Upper lobe of left lung (tissue), 4 donors: ENCODE data around the gene IVL.

Experiments
- CTCF ChIP-seq, 6 experiments: fragments of 450-650 bp in 4 of 6; fragments of 200-600 bp in 2 of 6; sonication (generic) in 2 of 6; IDR thresholded peaks; one replicate each; pipeline ENCODE4 v1.5.1; 2016 to 2019; ENCODE audit warnings: antibody characterized with exemption in 6 of 6
- EP300 ChIP-seq, 4 donors: sonication (generic); formaldehyde crosslinking; IDR thresholded peaks; one replicate each; pipeline ENCODE4 v1.5.1; 2017; ENCODE audit warnings: antibody characterized with exemption in 4 of 4, control low read depth in 2 of 4
- POLR2A ChIP-seq, 4 donors: fragments of 450-650 bp; IDR thresholded peaks; one replicate each; pipeline ENCODE4 v1.5.1; 2016 to 2017; ENCODE audit warnings: antibody characterized with exemption in 4 of 4, mild to moderate bottlenecking in 2 of 4

DNA sequence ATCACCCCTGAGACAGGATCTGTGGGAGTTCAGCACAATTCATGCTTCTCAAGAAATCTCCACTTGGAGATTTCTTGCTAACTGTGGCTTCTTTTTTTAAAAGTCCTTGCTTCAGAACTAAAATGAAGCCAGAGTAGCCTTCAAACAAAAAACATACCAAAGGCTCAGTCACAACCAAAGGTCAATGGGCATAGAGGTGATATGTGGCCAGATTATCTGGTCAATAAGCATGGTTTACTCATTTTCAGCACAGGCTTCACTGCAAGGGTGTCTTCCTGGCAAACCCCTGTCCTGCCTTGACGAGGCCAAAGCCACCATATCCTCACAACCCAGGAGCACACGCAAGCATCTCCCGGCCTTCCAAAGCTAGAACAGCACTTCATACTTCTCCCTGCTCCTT lies 50.9 kb downstream of the IVL start:
- TF ChIP-seq CTCF (IDR thresholded peaks at IDR 0.05) (no peak), POLR2A (IDR thresholded peaks at IDR 0.05) (no peak), EP300 (IDR thresholded peaks at IDR 0.05) (no peak)
